GM12878 (cell line): ENCODE measurements around the gene FNDC3B. TPM values are rescaled to one million over a fixed set of nuclear protein-coding genes. Genes with fewer than 3 reads are reported as not detected.

Source experiments
- ATAC-seq: fragments of 200-7000 bp; cut with Tn5 transposase; 3 replicates; pipeline ENCODE4 v1.9.1; 2020; ENCODE audit warnings: mild to moderate bottlenecking, moderate library complexity
- BruUV-seq: library from RNA; stranded (reverse); fragments of 400-500 nt; replicated peaks from 2 replicates; lab custom pipeline; 2021; lab: Mats Ljungman, UMichigan
- CTCF ChIA-PET: fragments of 300-600 bp; sonication (Branson Sonifier 250); formaldehyde crosslinking; extraction: SDS; loops from one replicate; lab custom pipeline; 2021; ENCODE audit warnings: inconsistent platforms; lab: Yijun Ruan, JAX
- POLR2A ChIA-PET: fragments of 350-600 bp; formaldehyde crosslinking; extraction: SDS; loops from one replicate; lab custom pipeline; 2021; ENCODE audit warnings: inconsistent platforms; lab: Charles Lee
- RAD21 ChIA-PET: fragments of 300-600 bp; sonication (Branson Sonifier 250); formaldehyde crosslinking; loops from one replicate; lab custom pipeline; 2023; ENCODE audit warnings: antibody characterized with exemption; ENCODE audit not compliant: unreplicated experiment; lab: Charles Lee
- SMC1A ChIA-PET: fragments of 300-600 bp; sonication (Branson Sonifier 250); formaldehyde crosslinking; loops from one replicate; lab custom pipeline; 2023; ENCODE audit not compliant: unreplicated experiment, uncharacterized antibody; lab: Charles Lee
- DNase-seq: peaks from one replicate; pipeline ENCODE4 v3.0.0-alpha.2; 2011; ENCODE audit warnings: low read depth, low spot score
- FAIRE-seq: peaks from 3 replicates; lab custom pipeline; 2011; peaks lifted over from hg19 to GRCh38; lab: Jason Lieb, UNC
- H2AFZ ChIP-seq: 2 replicates; pipeline ENCODE4 v1.6.0; 2011; ENCODE audit warnings: low read depth, low read length, control low read depth; ENCODE audit not compliant: control insufficient read depth
- H3K27ac ChIP-seq: 2 replicates; pipeline ENCODE4 v1.5.1; 2011; ENCODE audit warnings: control low read depth; ENCODE audit not compliant: control insufficient read depth, insufficient read depth
- H3K27me3 ChIP-seq, 2 experiments: replicated peaks in 1 of 2; 2 replicates each; pipeline versions ENCODE4 v1.6.0 to v1.6.1; 2011; ENCODE audit warnings: low read length in 1 of 2; ENCODE audit not compliant: control insufficient read depth in 2 of 2, insufficient read depth in 2 of 2
- H3K36me3 ChIP-seq, 2 experiments: 2 replicates each; pipeline ENCODE4 v1.5.1; 2011; ENCODE audit warnings: low read length in 1 of 2; ENCODE audit not compliant: control insufficient read depth in 2 of 2, insufficient read depth in 2 of 2
- H3K4me1 ChIP-seq: 2 replicates; pipeline ENCODE4 v1.6.1; 2011; ENCODE audit warnings: mild to moderate bottlenecking, low read length, moderate library complexity, mixed read lengths; ENCODE audit not compliant: control insufficient read depth, insufficient read depth
- H3K4me2 ChIP-seq: 2 replicates; pipeline ENCODE4 v1.6.0; 2011; ENCODE audit warnings: control low read depth; ENCODE audit not compliant: control insufficient read depth, insufficient read depth
- H3K4me3 ChIP-seq: fragments of 200-600 bp; sonication (generic); 2 replicates; pipeline ENCODE4 v1.5.1; 2016
- H3K79me2 ChIP-seq: 2 replicates; pipeline ENCODE4 v1.6.0; 2011; ENCODE audit warnings: low read length; ENCODE audit not compliant: control insufficient read depth, insufficient read depth
- H3K9ac ChIP-seq: 2 replicates; pipeline ENCODE4 v1.8.0; 2011; ENCODE audit warnings: low read length, control low read depth, mixed read lengths; ENCODE audit not compliant: control insufficient read depth, insufficient read depth
- H3K9me3 ChIP-seq: replicated peaks from 3 replicates; pipeline ENCODE4 v1.5.1; 2011; ENCODE audit warnings: mild to moderate bottlenecking, low read length; ENCODE audit not compliant: control insufficient read depth, insufficient read depth
- H4K20me1 ChIP-seq: 2 replicates; pipeline ENCODE4 v1.6.0; 2011; ENCODE audit not compliant: control insufficient read depth, insufficient read depth
- BHLHE40 ChIP-seq, 2 experiments: fragments of 450-650 bp in 1 of 2; IDR thresholded peaks; 2 replicates each; pipeline ENCODE4 v1.6.1; 2011 to 2017; ENCODE audit warnings: low read depth in 2 of 2, borderline replicate concordance in 1 of 2, improper control_type of control experiment in 1 of 2, low read length in 1 of 2, mild to moderate bottlenecking in 1 of 2
- RB1 ChIP-seq: fragments of 450-650 bp; formaldehyde crosslinking; IDR thresholded peaks from 2 replicates; pipeline ENCODE4 v1.6.1; 2017; ENCODE audit warnings: mild to moderate bottlenecking, borderline replicate concordance
- SREBF1 ChIP-seq: IDR thresholded peaks from 2 replicates; pipeline ENCODE4 v1.6.1; 2012; ENCODE audit warnings: mild to moderate bottlenecking, low read length
- WGBS: methylation state at CpG from one replicate; pipeline ENCODE4 v1.1.6; 2016; ENCODE audit warnings: low lambda C conversion rate; ENCODE audit not compliant: insufficient replicate concordance, insufficient coverage; ENCODE audit errors: missing lambda C conversion rate; 5-methylcytosine and 5-hydroxymethylcytosine counted together
- in situ Hi-C: fragments of 300-500 bp; cut with MboI; formaldehyde crosslinking; loops from 9 replicates; pipeline ENCODE4 v1.14.3; 2018; ENCODE audit warnings: mixed read lengths
- intact Hi-C: fragments of 100-400 bp; cut with micrococcal nuclease; formaldehyde crosslinking; loops from one replicate; pipeline ENCODE4 v1.14.2; 2022; ENCODE audit not compliant: unreplicated experiment
- polyA plus RNA-seq, 11 experiments: library from polyadenylated mRNA; depleted of rRNA in 4 of 11; unstranded in 6 of 11; stranded (reverse) in 5 of 11; fragments of >200 nt; fragmentation: Nextera tagmentation in 4 of 11; fragmentation: Illumina TruSeq in 1 of 11; extraction: Ambion mirVana in 4 of 11; extraction: Trizol in 1 of 11; gene quantifications; 1 replicate in 1 of 11; 2 replicates in 10 of 11; pipeline versions ENCODE4 v1.2.1 to v1.2.3, GENCODE V29; 2011 to 2016; ENCODE audit warnings: inconsistent platforms in 2 of 11, missing spikeins in 2 of 11, low read depth in 1 of 11
- total RNA-seq, 4 experiments: library from RNA; depleted of rRNA in 3 of 4; stranded (reverse); fragments of >200 nt in 3 of 4; fragmentation: Illumina TruSeq in 1 of 4; extraction: Trizol in 1 of 4; gene quantifications; 2 replicates each; pipeline versions ENCODE4 v1.2.1 to v1.2.3, GENCODE V29; 2013 to 2021
- TF ChIP-seq, protein P1 (sequence below): fragments of 450-650 bp; IDR thresholded peaks from 2 replicates; pipeline ENCODE4 v1.6.1; 2016; ENCODE audit warnings: mild to moderate bottlenecking, moderate library complexity, borderline replicate concordance
- TF ChIP-seq, protein P2 (sequence below): IDR thresholded peaks from 2 replicates; pipeline ENCODE4 v1.6.1; 2011; ENCODE audit warnings: mild to moderate bottlenecking, low read depth, low read length, moderate library complexity; ENCODE audit not compliant: insufficient replicate concordance
- TF ChIP-seq, protein P3 (sequence below): IDR thresholded peaks from 2 replicates; pipeline ENCODE4 v1.6.1; 2012; ENCODE audit warnings: improper control_type of control experiment, low read depth, low read length; ENCODE audit not compliant: insufficient replicate concordance

The FNDC3B gene
- total and polyA plus RNA-seq, 10 of the 15 experiments (the other 5 are each of a cell fraction or from before 2014, with no cell fraction given), result 7.9 to 35.0 (median 18.5) TPM

DNA sequence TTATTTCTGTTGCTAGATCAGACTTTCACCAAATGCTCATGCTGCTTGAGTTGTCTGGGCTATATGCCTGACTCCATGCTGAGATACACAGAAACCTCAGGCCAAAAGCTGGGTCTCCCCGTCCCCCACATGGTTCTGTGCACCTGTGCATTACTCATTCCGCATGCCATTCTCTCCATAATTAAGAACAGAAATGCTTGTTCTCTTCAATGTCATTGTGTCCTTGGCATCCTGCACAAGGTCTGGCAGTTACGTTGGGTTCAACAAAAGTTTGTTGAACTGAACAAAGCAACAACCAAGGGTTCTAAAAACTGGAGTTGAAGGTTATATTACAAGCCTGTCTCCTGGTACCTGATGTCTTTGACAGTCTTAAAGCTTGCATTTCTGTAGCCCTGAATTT is 177.5 kb downstream of the FNDC3B start:
- WGBS, result 93% methylated on average over 3 of the region's 3 CpGs
- Histone ChIP-seq H3K9ac (no peak overlapping the region), H4K20me1 (no peaks in the 10 kb centered on the region), H2AFZ (no peak overlapping the region), H3K9me3 (no peaks in the 10 kb centered on the region), H3K4me2 (no peak overlapping the region), H3K36me3 (no peaks in the 10 kb centered on the region; a peak in 1 of 4 replicates), H3K4me3 (no peak overlapping the region), H3K79me2 (peaks cover 37% of the 10 kb centered on the region), H3K27me3 (no peaks in the 10 kb centered on the region), H3K4me1 (peaks cover 39% of the 10 kb centered on the region), H3K27ac (no peak overlapping the region)
- FAIRE-seq (no peak), ATAC-seq (no peak), DNase-seq (no peak)
- intact Hi-C loops, result no loop called here
- ChIA-PET RAD21 (interaction anchor here (1.0 to 1.3 kb wide), 3 partner anchors 23 to 181 kb away, joined by 3 to 6 read pairs (median 3); no protein-coding TSS in a partner anchor), CTCF (interaction anchor here (0.6 to 1.4 kb wide), 3 partner anchors 9 to 82 kb away, joined by 4 to 6 read pairs (median 5); no protein-coding TSS in a partner anchor), POLR2A (interaction anchor here (1.1 to 1.7 kb wide), 2 partner anchors 21 to 34 kb away, joined by 3 to 6 read pairs; no protein-coding TSS in a partner anchor), SMC1A (interaction anchor here (0.7 to 3.2 kb wide), 14 partner anchors 9 to 525 kb away, joined by 3 to 16 read pairs (median 5); no protein-coding TSS in a partner anchor)
- in situ Hi-C loops, result no loop called here
- BruUV-seq, result no TSS peak
- no peak for TF ChIP-seq BHLHE40 (IDR thresholded peaks at IDR 0.05; ENCODE audit: borderline replicate concordance in 1 of 2, low read depth in 2 of 2, low read length in 1 of 2)
- TF ChIP-seq SREBF1, result no peak
- TF ChIP-seq RB1, result no peak
- TF ChIP-seq, protein P1, sequence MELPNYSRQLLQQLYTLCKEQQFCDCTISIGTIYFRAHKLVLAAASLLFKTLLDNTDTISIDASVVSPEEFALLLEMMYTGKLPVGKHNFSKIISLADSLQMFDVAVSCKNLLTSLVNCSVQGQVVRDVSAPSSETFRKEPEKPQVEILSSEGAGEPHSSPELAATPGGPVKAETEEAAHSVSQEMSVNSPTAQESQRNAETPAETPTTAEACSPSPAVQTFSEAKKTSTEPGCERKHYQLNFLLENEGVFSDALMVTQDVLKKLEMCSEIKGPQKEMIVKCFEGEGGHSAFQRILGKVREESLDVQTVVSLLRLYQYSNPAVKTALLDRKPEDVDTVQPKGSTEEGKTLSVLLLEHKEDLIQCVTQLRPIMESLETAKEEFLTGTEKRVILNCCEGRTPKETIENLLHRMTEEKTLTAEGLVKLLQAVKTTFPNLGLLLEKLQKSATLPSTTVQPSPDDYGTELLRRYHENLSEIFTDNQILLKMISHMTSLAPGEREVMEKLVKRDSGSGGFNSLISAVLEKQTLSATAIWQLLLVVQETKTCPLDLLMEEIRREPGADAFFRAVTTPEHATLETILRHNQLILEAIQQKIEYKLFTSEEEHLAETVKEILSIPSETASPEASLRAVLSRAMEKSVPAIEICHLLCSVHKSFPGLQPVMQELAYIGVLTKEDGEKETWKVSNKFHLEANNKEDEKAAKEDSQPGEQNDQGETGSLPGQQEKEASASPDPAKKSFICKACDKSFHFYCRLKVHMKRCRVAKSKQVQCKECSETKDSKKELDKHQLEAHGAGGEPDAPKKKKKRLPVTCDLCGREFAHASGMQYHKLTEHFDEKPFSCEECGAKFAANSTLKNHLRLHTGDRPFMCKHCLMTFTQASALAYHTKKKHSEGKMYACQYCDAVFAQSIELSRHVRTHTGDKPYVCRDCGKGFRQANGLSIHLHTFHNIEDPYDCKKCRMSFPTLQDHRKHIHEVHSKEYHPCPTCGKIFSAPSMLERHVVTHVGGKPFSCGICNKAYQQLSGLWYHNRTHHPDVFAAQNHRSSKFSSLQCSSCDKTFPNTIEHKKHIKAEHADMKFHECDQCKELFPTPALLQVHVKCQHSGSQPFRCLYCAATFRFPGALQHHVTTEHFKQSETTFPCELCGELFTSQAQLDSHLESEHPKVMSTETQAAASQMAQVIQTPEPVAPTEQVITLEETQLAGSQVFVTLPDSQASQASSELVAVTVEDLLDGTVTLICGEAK, result no peak
- TF ChIP-seq, protein P2, sequence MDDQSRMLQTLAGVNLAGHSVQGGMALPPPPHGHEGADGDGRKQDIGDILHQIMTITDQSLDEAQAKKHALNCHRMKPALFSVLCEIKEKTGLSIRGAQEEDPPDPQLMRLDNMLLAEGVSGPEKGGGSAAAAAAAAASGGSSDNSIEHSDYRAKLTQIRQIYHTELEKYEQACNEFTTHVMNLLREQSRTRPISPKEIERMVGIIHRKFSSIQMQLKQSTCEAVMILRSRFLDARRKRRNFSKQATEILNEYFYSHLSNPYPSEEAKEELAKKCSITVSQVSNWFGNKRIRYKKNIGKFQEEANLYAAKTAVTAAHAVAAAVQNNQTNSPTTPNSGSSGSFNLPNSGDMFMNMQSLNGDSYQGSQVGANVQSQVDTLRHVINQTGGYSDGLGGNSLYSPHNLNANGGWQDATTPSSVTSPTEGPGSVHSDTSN, result no peak
- TF ChIP-seq, protein P3, sequence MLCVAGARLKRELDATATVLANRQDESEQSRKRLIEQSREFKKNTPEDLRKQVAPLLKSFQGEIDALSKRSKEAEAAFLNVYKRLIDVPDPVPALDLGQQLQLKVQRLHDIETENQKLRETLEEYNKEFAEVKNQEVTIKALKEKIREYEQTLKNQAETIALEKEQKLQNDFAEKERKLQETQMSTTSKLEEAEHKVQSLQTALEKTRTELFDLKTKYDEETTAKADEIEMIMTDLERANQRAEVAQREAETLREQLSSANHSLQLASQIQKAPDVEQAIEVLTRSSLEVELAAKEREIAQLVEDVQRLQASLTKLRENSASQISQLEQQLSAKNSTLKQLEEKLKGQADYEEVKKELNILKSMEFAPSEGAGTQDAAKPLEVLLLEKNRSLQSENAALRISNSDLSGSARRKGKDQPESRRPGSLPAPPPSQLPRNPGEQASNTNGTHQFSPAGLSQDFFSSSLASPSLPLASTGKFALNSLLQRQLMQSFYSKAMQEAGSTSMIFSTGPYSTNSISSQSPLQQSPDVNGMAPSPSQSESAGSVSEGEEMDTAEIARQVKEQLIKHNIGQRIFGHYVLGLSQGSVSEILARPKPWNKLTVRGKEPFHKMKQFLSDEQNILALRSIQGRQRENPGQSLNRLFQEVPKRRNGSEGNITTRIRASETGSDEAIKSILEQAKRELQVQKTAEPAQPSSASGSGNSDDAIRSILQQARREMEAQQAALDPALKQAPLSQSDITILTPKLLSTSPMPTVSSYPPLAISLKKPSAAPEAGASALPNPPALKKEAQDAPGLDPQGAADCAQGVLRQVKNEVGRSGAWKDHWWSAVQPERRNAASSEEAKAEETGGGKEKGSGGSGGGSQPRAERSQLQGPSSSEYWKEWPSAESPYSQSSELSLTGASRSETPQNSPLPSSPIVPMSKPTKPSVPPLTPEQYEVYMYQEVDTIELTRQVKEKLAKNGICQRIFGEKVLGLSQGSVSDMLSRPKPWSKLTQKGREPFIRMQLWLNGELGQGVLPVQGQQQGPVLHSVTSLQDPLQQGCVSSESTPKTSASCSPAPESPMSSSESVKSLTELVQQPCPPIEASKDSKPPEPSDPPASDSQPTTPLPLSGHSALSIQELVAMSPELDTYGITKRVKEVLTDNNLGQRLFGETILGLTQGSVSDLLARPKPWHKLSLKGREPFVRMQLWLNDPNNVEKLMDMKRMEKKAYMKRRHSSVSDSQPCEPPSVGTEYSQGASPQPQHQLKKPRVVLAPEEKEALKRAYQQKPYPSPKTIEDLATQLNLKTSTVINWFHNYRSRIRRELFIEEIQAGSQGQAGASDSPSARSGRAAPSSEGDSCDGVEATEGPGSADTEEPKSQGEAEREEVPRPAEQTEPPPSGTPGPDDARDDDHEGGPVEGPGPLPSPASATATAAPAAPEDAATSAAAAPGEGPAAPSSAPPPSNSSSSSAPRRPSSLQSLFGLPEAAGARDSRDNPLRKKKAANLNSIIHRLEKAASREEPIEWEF, result no peak
